ENCODE data around the gene CYP2A6. TPM values are rescaled to one million over a fixed set of nuclear protein-coding genes. Genes with fewer than 3 reads are reported as not detected.
"Not testable (repeated sequence)": the region's sequence is repeated elsewhere in the genome, so short reads cannot be mapped to it uniquely, and the experiment has no call there.

The CYP2A6 gene
- total RNA-seq, 2 donors from 2014 or later = 1.4 TPM; not detected in 1

DNA sequence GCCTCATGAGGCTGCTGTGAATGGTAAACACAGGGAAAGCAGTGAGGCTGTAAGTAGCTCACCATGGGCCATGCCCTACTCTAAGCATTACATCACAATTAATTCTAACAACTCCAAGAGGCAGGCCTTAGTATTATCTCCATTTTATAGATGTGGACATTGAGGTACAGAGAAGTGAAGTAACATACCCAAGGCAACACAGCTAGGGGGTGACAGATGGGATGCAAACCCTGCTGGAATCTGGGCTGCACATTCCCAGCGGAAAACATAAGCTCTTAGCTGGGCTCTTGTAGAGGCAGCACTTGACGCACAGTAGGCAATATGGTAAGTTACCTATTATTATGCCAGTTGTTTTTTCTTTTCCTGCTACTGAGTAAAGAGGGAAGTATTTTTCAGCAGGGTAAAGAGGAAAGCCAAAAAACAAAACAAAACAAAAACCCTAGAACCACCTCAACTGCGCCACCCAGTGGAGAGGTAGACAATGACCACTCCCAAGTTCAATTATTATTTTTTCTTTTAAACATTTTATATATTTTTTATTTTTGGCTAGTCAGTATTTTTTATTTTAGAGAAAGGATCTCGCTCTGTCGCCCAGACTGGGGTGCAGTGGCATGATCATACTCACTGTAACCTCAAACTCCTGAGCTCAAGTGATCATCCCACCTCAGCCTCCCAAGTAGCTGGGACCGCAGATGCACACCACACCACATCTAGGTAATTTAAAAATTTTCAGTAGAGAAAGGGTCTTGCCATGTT, 30.6 kb downstream of the CYP2A6 start:
- not testable (repeated sequence) for H3K9me3 ChIP-seq, H3K27me3 ChIP-seq, H3K27ac ChIP-seq, H3K4me1 ChIP-seq, H3K4me3 ChIP-seq, H3K36me3 ChIP-seq
- H3K9ac ChIP-seq (ENCODE audit: low read depth in 2 of 2, low read length in 2 of 2) = peak overlapping the region in 1 of 2 donors; percentile 46
- DNase-seq = peak; percentile 65
- intact Hi-C loops (cut with DNase I) = loop anchor here (2.0 kb wide), 1 partner anchor 157 kb away; no protein-coding TSS in a partner anchor
- TF ChIP-seq, protein P1, sequence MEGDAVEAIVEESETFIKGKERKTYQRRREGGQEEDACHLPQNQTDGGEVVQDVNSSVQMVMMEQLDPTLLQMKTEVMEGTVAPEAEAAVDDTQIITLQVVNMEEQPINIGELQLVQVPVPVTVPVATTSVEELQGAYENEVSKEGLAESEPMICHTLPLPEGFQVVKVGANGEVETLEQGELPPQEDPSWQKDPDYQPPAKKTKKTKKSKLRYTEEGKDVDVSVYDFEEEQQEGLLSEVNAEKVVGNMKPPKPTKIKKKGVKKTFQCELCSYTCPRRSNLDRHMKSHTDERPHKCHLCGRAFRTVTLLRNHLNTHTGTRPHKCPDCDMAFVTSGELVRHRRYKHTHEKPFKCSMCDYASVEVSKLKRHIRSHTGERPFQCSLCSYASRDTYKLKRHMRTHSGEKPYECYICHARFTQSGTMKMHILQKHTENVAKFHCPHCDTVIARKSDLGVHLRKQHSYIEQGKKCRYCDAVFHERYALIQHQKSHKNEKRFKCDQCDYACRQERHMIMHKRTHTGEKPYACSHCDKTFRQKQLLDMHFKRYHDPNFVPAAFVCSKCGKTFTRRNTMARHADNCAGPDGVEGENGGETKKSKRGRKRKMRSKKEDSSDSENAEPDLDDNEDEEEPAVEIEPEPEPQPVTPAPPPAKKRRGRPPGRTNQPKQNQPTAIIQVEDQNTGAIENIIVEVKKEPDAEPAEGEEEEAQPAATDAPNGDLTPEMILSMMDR (IDR thresholded peaks at IDR 0.05) = peak; percentile 78

DNA sequence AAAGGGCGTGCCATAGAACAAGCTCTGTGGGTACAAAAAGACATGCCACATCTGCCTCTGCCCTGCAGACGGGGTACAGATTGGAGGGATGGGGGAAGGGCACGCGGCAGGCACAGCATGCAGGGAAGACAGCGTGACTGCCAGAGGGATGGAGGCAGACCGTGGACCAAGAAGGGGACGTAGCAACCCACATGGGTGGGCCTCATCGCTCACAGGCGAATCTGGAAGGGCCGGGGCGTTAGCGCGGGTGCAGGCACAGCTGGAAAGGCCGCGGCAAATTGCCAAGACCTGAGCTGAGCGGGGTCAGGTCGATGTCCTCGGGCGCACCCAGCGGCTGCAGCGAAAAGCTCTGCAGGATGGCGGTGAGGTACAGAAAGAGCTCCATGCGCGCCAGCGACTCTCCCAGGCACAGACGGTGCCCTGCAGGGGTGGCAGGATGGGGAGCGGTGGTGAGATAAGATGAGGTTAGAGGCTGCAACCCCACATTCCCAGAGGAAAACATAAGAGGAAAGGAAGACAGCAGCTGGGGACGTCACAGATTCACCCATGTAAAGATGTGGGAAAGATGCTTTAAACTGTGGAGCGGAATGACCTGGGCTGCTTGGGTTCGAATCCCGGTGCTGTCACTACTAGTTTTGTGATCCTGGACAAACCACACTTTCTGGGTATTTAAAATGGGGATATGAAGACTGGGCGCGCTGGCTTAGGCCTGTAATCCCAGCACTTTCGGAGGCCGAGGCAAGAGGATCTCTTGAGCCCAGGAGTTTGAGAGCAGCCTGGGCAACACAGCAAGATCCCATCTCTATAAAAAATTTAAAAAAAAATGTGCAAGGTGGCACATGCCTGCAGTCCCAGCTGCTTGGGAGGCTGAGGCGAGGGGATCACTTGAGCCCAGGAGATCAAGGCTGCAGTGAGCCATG, 31.5 kb downstream of the CYP2A6 start:
- H3K27ac ChIP-seq; H3K9me3 ChIP-seq; intact Hi-C loops (cut with DNase I); H3K4me3 ChIP-seq; H3K27me3 ChIP-seq; H3K36me3 ChIP-seq; H3K4me1 ChIP-seq: not testable (repeated sequence)
- peak overlapping the region; percentile 26 to 35 for H3K9ac ChIP-seq (ENCODE audit: low read depth in 2 of 2, low read length in 2 of 2)
- peak; percentile 88 for DNase-seq

DNA sequence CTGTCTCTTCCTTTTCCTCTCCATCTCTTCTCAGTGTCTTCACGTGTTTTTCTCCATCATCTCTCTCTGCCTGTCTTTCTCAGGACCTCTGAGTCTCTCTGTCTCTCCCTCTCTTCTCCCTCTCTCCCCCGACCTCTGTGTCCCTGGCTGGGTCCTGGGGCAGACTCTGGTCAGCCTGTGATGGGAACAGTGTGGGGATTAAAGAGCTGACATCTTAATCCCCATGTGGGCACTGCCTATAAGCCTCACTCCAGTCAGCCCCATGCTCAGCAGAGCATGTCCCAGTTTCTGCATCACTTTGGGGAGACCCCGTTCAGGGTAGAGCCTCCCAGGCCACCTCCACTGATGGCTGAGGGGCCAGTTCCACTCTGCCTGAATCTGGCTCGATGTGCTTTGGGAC, 35.0 kb downstream of the CYP2A6 start:
- Histone ChIP-seq H3K4me1 (peaks cover 3% of the 10 kb centered on the region), H3K27ac (no peak overlapping the region), H3K27me3 (no peaks in the 10 kb centered on the region), H3K4me3 (no peak overlapping the region), H3K9ac (ENCODE audit: low read depth in 2 of 2, low read length in 2 of 2) (no peak overlapping the region), H3K9me3 (no peaks in the 10 kb centered on the region), H3K36me3 (no peaks in the 10 kb centered on the region)
- TF ChIP-seq, protein P1 (IDR thresholded peaks at IDR 0.05) = no peak
- no peak for DNase-seq
- intact Hi-C loops (cut with DNase I) = no loop called here

DNA sequence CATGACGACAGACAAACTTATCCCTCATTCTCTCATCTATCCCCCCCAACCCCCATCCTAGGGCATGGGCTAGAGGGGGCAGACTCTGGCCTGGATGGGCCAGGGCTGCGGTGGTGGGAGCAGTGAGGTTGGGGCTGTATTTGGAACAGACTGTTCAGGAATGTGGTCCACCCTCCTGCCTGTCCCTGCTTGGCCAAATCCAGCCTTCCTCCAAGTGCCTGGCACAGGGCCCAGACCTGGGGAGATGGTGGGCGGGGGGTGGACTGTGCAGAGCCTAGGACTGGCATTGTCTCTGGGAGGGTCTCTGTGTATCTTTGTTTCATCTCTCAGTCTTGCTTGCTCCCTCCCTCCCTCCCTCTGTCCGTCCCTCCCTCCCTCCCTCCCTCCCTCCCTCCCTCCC, 37.1 kb downstream of the CYP2A6 start:
- intact Hi-C loops (cut with DNase I) = no loop called here
- no peak overlapping the region for H3K27ac ChIP-seq
- no peaks in the 10 kb centered on the region for H3K4me1 ChIP-seq
- H3K9ac ChIP-seq (ENCODE audit: low read depth in 2 of 2, low read length in 2 of 2) = no peak overlapping the region
- H3K27me3 ChIP-seq = no peaks in the 10 kb centered on the region
- no peaks in the 10 kb centered on the region for H3K9me3 ChIP-seq
- no peak overlapping the region for H3K4me3 ChIP-seq
- peaks cover 4% of the 10 kb centered on the region for H3K36me3 ChIP-seq
- TF ChIP-seq, protein P1 (IDR thresholded peaks at IDR 0.05) = no peak
- DNase-seq = no peak

DNA sequence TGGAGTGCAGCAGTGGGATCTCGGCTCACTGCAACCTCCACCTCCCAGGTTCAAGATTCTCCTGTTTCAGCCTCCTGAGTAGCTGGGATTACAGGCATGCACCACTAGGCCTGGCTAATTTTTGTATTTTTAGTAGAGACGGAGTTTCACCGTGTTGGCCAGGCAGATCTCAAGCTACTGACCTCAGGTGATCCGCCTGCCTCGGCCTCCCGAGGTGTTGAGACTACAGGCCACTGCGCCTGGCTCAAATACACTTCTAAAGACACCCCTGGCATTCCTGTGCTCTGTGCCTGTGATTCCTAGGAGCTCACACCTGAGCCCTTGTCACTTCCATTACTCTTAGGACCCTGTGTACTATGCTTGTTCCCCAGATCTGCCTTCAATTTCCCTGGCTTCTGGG, 37.7 kb downstream of the CYP2A6 start:
- H3K4me3 ChIP-seq; intact Hi-C loops (cut with DNase I); H3K9me3 ChIP-seq; H3K4me1 ChIP-seq; DNase-seq; H3K27ac ChIP-seq; H3K27me3 ChIP-seq; H3K9ac ChIP-seq (ENCODE audit: low read depth in 2 of 2, low read length in 2 of 2); H3K36me3 ChIP-seq: not testable (repeated sequence)

DNA sequence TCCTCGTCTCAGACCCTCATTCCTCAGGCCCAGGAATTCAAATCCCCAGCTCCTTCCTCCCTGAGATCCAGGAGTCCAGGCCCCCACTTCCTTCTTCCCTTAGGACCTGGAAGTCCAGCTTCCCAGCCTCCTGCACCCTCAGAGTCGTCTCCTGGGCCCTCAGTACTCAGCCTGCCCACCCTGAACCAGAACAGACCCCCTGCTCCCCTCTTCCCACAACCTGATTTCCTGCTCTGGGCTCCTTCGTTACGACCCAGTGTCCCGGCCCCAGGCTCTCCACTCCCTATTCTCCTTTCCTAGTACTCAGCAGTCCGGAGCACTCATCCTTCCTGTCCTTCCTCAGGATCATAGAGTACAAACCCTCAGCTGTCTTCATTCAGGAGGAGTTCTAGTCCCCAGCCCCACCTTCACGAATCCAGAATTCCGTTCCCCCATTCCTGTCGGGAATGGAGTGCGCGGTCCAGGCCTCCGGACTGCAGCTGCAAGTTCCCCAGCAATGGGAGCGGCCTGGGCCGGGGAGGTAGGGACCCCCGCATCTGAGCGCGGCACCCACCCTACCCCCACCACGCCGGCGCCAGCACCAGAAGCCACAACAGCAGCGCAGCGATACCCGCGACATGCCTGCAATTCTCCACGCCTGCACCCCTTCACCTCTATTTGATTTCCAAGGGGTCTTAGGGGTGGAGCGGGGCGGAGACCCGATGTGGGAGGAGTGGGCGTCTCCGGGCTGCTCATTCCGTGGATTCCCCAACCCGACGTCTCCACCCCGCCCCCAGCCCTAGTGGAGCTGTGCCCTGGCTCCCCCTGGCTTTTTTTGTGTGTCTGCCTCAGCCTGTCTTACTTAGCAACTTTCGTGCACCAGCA, 38.5 kb downstream of the CYP2A6 start:
- Histone ChIP-seq H3K27ac (peak overlapping the region; percentile 64), H3K9ac (ENCODE audit: low read depth in 2 of 2, low read length in 2 of 2) (peak overlapping the region; percentile 50 to 51)
- TF ChIP-seq, protein P1 (IDR thresholded peaks at IDR 0.05) = no peak

DNA sequence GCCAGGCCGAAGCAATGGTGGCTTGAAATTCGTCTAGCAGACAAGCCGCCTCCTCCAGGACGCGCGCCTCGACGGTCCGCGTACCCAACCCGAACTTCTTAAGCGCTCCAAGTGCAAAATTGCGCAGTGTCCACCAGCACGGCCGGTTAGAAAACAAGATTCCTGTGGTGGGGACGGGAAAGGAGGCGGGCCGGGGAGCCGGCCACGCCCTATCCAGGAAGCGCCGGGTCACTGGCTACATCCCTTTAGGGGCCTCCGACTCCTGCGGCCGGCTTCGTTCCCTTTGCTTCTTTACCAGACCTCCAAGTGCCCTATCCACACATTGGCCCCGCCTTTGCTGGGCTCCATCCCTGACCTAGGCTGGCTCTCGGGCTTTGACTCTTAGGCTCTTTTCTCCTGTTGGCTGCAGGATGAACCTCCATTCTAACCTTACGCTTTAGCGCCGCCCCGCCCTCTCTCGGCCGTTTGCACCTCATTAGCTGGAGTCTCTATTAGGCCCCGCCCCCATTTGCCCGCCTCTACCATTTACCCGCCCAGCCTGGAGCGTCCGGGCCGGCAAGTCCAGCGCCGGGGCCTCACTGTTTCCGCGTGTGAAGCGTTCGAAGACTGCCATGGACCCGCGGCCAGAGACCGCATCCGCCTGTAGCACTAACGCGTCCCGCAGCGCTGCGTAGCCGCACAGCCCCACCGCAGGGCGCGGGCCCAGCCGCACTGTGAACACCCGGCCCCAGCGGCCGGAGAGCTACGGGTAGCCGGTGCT, 39.4 kb downstream of the CYP2A6 start:
- intact Hi-C loops (cut with DNase I) = not testable (repeated sequence)

More for the DNA sequence above, 38.5 kb downstream of the CYP2A6 start:
- Histone ChIP-seq H3K9me3 (no peaks in the 10 kb centered on the region), H3K36me3 (peaks cover 6% of the 10 kb centered on the region), H3K27me3 (no peaks in the 10 kb centered on the region), H3K4me3 (peak overlapping the region; percentile 28), H3K4me1 (no peaks in the 10 kb centered on the region)
- DNase-seq = peak; percentile 33
- intact Hi-C loops (cut with DNase I) = no loop called here

More for the DNA sequence above, 39.4 kb downstream of the CYP2A6 start:
- not testable (repeated sequence) for H3K9me3 ChIP-seq, H3K4me1 ChIP-seq, H3K36me3 ChIP-seq, H3K27me3 ChIP-seq
- peak overlapping the region; percentile 64 for H3K27ac ChIP-seq
- H3K4me3 ChIP-seq = peak overlapping the region; percentile 28
- peak; percentile 82 for DNase-seq
- H3K9ac ChIP-seq (ENCODE audit: low read depth in 2 of 2, low read length in 2 of 2) = peak overlapping the region; percentile 50 to 51
